IPS-11a (cell line): ENCODE measurements around the gene PHACTR3.

ENCODE experiments used
- H3K4me3 ChIP-seq: one replicate; pipeline ENCODE4 v1.5.1; 2013; ENCODE audit warnings: low read depth, low read length, control low read depth

PHACTR3 gene

DNA sequence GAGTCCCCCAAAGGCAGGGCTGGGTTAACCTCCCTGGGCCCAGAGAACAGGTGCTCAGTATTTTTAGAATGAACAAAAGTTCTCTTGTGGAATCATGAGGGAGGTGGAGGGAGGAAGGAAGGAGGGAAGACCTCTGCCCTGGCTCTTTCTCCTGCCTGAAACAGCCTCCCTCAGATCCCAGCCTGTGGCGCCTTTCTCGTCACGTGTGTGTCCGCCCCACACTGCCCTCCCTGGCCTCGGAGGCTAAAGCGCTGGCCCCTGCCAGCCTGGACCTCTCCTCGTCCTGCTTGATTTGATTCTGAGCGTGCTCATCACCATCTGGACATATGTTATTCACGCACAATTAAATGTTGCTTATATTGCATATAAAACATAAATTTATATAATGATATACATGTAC is 40.9 kb downstream of the PHACTR3 start:
- no peak overlapping the region for H3K4me3 ChIP-seq

DNA sequence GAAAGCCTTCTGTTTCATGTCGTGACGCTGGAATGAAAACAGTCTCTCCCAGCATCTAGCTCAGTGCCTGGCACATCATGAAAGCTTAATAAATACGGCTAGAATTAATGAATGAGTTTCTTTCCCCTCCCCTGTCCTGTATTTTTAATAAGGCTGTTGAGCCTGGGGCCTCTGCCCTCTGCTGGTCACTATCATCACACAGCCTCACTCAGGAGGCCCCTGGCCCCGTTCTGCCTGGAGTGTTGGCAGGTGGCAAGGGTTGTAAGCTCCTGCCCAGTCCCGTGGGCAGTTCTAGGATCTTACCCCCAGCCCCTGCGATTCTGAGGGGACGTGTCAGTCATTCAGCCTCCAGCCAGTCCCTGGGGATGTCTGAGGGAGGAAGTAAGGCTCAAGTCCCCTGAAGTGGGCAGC is 41.4 kb downstream of the PHACTR3 start:
- no peak overlapping the region for H3K4me3 ChIP-seq

DNA sequence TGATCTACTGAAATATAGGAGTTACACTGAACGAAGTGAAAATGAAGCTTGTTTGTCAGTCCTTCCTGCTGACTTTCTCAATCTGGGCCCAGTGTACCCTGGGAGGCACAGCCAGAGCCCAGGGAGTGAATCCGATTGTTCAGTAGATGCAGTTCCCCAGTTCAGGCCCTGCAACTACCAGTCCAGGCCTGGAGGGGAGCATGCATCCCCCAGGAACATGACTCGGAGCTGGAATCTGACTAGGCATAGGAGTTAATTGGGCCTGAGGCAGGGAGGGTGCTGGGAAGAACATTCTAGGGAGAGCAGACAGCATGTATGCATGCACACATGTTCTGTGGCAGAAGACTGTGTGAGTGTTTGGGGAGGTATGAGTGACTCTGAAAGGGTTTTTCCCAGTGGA is 42.1 kb downstream of the PHACTR3 start:
- no peak overlapping the region for H3K4me3 ChIP-seq

DNA sequence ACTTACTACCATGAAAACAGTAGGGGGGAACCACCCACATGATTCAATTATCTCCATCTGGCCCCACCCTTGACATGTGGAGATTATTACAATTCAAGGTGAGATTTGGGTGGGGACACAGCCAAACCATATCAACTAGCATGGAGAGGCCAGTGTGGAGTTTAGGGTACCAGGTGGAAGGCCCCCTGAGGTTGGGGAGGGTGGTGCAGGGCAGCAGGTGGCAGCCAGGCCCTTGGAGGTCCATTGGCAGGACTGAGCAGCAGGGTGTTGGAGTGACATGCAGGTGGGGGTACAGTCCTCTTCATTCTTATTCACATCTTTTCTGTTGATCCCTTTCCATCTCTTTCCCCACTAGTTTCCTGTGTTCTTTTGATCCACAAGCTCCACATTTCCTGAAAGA is 42.9 kb downstream of the PHACTR3 start:
- no peak overlapping the region for H3K4me3 ChIP-seq

DNA sequence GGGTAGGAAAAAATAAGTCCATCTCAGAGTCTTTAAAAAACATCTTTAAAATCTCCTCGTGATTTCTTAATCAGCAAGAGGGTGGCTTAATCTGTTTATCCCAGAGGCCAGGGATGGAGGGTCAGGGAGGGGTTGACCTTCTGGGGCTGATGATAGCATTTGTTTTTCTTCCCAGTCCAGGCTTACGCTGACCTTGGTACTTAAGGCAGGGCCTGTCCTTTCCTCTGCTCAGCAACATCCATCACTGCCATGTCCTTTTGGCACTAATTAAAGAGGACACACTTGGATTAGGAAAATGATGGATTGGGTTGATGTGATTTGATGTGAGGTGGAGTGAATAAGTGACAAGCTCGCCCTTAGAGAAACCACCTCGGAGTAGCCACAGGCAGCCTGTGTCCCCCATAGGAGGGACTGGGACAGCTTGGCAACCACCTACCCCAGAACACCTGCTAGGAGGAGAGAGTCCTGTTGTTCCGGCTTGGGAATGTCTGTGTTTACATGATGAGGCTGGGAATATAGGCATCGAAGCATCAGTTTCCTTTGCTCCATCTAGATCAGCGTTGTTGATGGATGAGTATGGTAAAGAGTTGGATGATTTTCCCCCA is 44.2 kb downstream of the PHACTR3 start:
- H3K4me3 ChIP-seq: no peak overlapping the region

DNA sequence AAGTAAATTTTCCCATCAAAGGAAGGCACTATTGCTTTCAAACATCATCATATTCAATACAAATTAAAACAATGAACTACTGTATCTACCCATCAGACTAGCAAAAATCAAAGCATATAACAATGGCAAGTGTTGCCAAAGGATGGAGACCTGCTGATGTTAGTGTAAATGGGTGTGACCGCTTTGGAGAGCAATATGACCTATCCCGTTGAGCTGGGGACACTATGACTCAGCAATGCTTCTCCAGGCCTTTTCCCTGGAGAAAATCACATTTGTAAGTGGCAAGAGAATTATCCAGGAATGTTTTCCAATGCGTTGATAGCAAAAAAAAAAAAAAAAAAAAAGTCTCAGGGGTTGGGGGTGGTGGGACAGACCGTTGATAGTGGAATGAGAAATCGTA is 46.1 kb downstream of the PHACTR3 start:
- H3K4me3 ChIP-seq: no peak overlapping the region

DNA sequence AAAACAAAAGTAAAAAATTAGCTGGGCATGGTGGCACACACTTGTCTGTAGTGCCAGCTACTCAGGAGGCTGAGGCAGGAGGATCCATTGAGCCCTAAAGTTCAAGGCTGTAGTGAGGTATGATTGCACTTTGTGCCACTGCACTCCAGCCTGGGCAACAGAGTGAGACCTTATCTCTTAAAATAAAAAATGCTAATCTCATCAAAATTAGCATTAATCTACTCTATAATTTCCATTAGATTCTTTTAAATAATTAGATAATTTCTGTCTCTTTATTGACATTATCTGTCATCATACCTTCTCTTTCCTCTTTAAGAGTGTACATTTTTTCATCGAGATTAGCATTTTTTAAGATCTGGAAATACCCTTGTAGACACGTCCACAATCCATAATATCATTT is 48.0 kb downstream of the PHACTR3 start:
- no peak overlapping the region for H3K4me3 ChIP-seq

DNA sequence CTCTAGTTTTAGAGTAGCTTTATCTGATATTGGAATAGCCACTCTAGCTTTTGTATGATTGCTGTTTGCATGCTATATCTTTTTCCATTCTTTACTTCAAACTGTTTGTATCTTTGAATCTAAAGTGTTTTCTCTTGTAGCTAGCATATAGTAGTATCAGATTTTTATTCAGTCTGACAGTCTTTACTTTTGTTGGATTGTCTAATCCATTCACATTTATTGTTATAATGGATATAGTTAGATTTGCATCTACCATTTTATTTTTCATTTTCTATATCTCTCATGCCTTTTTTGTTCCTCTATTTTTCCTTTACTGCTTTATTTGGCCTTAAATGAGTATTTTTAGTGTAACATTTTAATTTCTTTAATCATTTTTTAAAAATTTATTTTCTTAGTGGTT is 52.1 kb downstream of the PHACTR3 start:
- no peak overlapping the region for H3K4me3 ChIP-seq

DNA sequence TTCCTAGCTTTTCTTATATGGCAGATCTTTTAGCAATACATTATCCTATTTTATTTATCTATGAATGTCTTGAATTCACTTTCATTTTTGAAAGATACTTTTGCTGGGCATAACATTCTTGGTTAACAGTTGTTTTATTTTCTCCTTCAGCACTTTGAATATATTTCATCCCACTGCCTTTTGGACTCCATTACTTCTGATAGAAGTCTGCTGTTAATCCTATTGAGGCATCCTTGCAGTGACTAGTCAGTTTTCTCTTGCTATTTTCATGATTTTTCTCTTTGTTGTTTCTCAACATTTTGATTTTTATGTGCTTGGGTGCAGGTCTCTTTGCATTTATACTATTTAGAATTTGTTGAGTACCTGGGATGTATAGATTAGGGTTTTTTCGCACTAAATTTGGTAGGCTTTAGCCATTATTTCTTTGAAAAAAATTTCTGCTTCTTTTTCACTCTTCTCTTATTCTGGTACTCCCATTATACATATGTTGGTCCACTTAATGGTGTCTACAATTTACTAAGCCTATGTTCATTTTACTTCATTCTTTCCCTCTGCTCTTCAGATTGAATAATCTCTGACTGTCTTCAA is 53.2 kb downstream of the PHACTR3 start:
- no peak overlapping the region for H3K4me3 ChIP-seq

DNA sequence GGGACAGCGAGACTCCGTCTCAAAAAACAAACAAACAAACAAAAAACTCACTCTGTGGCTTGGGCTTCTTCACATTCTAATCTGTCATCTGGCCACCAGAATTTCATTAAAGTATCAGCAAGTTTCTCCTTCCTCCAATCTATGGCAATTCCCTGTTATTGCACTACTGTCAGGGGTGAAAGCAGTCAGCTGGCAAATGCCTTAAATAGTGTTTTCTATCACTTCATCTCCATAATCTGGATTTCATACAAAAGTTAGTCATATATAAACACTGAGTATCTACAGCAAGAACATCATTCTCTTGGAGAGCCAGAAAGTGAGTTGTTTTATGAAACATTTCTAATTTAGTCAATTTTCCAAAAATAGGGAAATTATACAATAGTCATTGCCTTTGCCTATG is 56.1 kb downstream of the PHACTR3 start:
- no peak overlapping the region for H3K4me3 ChIP-seq

DNA sequence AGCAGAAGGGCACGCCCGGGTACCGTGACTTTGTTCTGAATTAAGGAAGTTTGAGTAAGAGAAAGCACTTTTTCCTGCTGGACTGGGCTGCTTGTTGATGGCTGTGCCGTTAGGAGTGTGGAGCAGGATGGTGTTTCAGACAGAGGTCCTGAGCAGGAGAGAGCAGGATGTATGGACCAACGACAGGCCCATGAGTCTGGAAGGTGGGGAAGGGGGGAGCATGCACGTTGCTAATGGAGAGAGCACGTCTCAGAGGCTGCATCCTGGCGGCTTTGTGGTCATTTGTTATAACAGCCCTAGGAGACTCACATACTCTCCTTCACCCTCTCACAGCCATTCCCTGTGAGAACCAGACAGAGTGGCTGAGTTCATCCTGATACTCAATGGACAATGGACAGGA is 56.8 kb downstream of the PHACTR3 start:
- no peak overlapping the region for H3K4me3 ChIP-seq

DNA sequence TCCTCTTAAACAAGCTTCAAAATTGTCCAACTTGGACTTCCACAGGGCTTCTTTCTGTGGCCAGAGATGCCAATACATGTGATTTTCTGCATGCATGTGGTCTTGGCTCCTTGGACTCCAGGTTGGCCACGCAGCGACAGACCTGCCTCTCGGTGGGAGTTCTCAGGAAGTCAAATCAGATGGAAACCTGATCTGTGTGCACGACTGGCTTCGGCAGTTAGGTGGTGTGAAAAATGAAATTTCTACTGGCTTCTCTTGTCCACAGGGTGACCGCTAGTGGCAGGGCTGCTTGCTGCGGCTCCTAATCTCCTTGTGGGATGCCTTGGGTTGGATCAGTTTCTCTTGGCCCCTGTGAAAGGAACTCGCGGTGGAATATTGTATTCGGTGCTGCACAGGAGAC is 57.3 kb downstream of the PHACTR3 start:
- H3K4me3 ChIP-seq: no peak overlapping the region

DNA sequence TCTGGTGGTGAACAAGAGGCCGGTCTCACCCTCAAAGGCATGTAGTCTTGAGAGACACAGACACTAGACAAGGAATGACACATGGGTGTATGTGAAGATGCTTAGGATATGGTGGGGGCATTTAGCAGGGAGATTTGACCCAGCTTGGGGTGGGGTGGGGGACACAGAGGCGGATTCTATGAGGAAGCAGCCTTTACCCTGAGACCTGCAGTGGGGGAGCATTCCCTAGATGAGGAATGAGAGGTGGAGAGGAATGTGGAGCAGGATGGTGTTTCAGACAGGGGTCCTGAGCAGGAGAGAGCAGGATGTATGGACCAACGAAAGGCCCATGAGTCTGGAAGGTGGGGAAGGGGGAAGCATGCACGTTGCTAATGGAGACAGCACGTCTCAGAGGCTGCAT is 57.8 kb downstream of the PHACTR3 start:
- no peak overlapping the region for H3K4me3 ChIP-seq

DNA sequence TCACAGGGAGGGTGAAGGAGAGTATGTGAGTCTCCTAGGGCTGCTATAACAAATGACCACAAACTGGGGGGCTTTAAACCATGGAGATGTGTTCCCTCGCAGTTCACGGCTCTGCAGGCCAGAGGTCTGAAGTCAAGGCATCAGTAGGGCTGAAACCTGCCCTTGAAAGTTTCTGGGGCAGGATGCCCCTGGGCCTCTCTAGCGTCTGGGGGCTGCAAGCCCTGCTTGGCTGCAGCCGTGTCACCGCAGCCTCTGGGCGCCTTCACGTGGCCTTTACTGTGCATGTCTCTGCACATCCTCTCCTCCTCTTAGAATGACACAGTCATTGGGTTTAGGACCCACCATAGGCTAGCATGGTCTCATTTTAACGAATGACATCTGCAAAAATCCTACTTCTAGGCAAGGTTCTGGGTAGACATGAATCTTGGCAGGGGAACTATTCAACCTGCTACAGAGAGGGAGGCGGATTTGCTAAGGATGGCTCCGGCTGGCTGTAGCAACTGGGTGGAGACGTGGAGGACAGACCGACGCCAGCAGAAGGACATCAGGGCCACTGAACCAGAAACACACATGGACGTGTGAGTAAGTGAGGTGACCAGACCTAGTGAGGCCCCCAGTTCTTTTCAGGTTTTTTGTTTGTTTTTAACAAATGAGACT is 58.6 kb downstream of the PHACTR3 start:
- H3K4me3 ChIP-seq: no peak overlapping the region

DNA sequence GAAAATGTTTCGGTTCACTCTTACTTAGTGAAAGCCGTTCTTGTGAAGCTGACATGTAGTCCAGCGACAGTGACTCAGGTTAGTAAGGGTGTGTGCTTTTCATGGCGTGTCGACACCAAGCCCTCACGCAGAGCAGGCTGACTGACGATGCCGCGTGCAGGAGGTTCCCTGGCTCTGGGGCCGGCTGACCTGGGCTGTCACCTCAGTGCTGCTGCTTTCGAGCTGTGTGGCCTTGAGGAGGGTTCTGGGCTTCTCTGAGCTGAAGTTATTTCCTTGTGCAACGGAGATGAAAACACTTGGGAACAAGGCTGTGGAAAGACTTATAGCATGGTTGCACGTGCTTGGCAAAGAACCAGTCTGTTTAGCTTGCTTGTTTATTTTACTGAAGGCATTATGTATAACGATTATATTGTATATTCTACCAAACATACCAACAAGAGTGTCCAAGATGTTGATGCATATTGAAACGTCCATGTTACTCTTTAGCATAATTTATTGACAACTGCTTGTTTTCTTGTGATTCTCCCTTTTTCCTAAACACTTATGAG is 59.2 kb downstream of the PHACTR3 start:
- H3K4me3 ChIP-seq: no peak overlapping the region

DNA sequence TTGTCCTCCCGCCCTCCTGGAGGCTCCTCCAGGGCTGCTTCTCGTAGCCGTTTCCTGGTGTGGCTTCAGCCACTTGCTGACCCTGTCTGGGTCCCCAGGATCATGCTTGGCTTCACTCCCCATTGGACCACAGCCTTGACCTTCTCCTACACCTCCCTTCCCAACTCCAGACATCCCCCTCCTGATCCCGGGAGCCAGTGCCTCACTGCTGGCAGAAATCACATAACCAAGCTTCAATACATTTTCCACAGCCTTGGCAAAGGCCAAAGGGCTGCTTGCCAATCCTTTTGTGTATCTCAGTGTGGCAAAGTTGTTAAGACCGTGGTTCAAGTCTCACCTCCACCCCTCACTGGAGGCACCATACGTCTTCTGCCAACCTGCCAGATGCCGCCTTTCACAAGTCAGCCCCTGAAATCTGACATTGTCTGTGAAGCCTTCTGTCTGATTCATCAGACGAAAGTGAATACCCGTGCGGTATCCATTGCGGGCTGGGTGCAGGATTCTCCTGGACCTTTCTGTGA is 60.1 kb downstream of the PHACTR3 start:
- no peak overlapping the region for H3K4me3 ChIP-seq

DNA sequence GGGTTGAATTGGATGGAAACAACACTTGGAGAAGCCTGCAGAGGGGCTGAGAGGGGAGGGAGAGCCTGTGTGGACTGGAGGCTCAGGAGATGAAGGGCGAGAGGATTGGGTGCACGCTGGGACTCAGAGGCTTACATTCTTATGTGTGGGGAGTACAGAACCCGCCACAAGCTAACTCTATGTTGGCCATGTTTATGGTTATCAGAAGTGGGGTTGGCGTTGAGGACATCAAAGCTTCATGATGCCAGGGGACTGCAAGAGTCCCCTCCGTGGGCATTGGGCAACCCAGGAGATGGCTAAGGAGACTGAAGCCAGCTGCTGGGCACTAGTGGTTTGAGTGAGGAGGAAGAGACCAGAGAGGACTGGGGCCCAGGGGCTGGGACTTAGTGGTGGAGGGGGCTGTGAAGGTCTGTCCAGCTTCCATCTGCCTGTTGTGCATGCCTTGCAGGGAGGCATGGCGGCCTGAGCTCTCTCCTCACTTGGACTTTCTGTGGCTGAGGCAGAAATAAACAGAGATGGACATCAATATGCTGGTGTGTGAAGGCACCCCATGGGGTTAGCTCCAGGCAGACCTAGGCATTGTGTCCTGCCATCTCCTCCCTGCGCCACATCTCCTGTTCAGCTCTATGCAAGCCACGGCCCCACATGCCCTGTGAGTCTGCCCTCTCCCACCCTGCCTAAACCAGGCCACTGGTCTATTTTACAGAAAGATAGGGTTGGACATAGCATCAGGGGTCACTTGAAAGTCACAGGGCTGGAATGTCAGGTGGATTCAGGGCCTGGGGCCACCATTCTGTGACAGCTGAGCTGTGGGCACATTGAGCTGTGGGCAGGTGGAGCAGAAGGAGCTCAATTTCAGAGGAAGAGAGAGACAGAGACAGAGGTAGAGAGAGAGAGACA is 61.6 kb downstream of the PHACTR3 start:
- H3K4me3 ChIP-seq: no peak overlapping the region

DNA sequence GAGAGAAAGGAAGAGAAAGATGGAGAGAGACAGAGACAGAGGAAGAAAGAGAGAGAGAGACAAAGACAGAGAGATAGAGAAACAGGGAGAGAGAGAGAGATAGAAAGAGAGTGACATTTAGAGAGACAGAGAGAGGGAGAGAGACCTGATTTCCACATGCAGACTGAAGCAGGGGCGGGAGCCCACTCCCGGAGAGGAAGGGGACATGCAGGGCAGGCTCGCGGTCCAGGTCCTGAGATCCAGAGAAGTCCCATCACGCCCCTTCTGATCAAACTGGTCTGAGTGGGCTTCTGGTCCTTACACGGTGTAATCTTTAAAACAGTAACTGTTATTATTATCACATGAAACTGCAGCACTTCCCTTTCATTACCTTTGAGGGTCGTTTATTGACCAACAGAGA is 62.2 kb downstream of the PHACTR3 start:
- H3K4me3 ChIP-seq: no peak overlapping the region

DNA sequence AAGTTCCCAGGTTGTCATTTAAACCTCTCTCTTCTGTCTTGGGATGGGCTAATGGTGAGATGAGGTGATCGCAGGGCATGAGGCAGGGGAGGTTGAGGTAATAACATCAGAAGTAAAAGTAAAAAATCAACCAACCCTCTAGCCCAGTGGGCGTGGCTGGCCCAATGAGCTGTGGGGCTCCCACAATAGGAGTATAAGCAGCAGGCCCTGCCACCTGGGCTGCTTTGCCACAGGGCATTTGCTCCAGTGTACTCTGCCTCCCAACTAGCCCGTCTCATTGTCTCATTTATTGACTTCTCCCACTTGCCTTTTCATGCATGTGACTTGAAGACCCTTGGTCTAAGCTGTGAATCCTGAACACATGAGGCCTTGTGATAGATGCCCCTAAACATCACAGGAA is 62.8 kb downstream of the PHACTR3 start:
- H3K4me3 ChIP-seq: no peak overlapping the region

DNA sequence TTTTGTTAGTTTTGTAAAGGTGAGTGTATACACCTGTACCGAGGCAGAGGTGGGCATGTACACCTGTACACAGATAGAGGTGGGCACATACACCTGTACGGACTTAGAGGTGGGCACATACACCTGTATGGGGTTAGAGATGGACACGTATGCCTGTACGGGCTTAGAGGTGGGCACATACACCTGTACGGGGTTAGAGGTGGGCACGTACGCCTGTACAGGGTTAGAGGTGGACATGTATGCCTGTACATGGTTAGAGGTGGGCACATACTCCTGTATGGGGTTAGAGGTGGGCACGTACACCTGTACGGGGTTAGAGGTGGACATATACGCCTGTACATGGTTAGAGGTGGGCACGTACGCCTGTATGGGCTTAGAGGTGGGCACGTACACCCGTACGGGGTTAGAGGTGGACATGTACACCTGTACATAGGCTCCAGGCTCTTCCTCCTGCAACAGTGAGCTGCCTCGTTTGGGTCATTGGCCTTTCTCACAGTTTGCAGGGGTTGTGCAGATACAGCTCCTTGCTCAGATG is 63.7 kb downstream of the PHACTR3 start:
- no peak overlapping the region for H3K4me3 ChIP-seq
